Fibroblast of skin of back (primary cell): ENCODE measurements around the gene AK5.
A peak's percentile ranks its signal among the peaks of the same experiment; 100 is the strongest.

Experiments used
- DNase-seq: peaks from one replicate; pipeline ENCODE4 v3.0.0-alpha.2; 2013

AK5 gene

GRCh38 chr1:77446841-77447555 lies 165.2 kb downstream of the AK5 start:
- DNase-seq = no peak

DNA sequence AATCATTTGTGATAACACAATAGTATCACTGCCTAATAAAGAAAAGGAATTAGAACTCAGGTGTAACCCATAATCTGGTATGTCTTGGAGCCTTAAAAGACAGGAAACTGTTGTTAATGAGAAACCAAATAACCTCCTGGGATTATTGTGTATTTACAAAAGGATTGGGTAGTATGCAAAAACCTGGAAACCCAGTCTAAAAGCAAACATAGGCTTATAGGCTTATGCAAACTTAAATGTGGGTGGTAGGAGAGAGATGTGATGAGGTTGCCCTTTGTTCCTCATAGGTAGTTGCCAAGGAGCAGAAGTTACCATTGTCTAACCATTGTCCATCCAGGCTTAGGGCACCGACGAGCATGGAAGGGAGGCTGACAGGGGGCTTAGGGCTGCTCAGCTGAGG lies 165.8 kb downstream of the AK5 start:
- no peak for DNase-seq

- no peak for DNase-seq
These were observed 178.1 kb downstream of the AK5 start for GRCh38 chr1:77459881-77460280.

GRCh38 chr1:77461691-77462090 lies 179.9 kb downstream of the AK5 start:
- no peak for DNase-seq

DNA sequence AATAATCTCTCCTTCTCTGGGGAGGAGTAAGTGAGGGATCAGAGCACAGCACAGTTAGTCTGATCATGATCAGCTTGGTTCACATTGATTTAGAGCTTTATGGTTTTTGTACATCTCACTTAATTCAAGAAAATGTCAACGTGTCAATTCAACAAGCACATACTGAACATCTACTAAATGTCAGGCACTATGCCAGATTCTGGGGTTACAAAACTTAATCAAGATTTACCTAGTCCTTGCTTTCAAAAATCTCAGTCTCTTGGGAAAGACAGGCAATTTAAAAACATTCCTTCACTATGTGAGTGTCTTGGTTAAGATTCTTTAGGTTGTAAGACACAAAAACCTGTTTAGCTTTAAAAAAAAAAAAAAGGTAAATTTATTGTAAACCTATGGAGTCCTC lies 181.4 kb downstream of the AK5 start:
- no peak for DNase-seq

DNA sequence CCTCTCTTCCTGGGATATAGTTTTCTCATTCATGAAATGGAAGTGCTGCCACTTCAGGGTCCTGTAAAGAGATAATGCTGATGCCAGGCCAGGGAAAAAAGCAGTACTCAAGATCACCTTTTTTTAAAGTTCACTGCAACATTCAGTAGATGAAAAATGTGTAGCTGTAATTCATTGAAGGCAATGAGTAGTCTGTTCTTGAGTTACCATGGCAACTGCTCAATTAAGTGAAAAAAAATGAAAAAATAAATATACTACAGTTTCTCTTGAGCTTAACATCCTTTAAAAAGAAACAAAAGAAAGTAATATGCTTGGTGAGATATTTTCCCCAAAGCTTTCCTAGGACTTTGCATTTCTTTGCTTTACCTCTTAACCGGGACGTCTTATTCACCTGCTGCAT lies 183.3 kb downstream of the AK5 start:
- DNase-seq = no peak

DNA sequence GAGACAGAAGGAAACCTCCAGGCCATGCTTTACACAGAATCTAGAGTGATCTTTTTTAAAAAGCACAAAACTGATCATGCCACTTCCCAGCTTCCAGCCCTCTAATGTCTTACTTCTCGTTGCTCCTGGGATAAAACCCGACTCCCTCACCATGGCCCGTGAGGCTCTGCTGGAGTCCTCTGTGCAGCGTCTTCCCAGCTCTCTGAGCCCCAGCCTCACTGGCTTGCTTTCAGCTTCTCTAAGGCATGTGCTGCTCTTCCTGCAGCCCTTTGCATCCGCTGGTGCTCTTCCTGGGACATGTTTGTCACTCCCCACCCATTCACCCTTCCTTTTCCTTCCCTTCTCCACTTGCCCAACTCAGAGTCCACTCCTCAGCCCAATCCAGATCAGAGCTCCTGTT lies 184.1 kb downstream of the AK5 start:
- no peak for DNase-seq

DNA sequence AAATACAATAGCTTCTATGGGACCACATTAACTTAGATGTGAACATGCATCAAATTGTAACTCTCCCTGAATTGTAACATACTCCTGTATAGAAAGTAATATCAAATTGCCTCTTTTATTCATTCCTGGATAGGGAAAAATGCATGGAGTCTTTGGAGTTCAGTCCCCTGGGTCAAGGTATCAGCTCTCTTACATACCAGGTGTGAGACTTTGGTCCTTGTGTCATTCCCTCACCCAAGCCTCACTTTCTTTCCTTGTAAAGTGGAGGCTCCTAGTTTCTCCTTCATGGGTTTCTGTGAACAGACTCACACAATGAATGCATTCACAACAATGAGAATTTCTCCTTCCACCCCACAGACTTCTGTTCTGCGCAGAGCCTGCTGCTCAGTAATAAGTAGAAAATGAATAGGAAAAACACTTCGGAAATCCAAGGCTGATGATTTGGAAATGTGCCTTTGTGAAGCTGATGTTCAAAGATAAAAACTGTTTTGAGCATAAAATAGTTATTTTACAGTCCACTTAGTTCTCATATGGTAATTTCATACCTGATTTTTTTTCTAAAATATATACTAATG lies 185.3 kb downstream of the AK5 start:
- DNase-seq = no peak

DNA sequence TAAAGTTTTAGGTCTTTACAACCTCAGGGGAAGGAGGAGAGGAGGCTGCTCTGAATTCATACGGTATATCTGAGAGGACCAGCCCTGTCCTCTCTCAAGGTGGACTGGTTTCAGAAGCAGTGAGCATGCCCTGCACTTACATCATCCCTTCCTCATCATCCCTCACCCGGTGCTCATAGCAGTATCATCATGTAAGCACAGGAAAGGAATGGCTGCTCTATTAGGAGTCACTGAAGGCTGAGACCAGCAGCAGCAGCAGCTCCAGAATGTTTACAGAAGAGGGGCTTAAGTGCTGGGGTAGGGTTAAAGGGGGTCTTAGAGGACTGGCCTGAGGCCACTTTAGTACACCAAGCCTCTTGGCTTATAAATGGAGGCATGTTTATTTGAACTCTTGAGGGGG lies 185.9 kb downstream of the AK5 start:
- DNase-seq = no peak

DNA sequence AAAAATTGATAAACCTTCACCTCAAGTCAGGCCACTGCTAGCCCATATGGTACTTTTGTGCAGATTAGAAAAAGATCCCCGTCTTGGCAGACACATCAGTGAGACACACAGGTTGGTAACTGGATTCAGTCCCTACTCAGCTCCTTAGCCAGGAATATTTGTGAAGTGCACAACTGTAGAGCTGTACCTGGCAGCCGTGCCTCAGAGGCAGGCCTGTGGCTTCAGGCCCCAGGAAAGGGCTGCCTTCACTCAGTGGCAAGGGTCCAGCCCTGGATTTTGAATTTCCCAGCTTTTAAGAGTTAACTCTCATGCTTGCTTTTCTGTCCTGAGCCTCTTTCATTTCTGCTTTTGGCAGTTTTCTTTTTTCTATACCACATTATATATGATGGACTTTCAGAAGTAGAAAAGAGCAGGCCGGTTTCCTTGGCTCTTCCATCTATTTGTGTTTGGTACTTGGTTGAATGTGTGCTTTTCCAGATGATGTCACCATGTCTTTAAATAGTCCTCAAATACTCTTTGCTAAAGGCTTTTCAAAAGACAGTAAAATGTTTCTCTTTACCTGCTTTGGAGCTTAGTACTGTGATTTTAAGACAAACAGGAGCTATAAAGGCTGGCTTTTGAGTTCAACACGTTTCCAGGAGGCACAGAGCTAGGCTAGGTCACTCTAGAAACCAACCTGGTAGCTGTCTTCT lies 186.6 kb downstream of the AK5 start:
- DNase-seq = no peak

DNA sequence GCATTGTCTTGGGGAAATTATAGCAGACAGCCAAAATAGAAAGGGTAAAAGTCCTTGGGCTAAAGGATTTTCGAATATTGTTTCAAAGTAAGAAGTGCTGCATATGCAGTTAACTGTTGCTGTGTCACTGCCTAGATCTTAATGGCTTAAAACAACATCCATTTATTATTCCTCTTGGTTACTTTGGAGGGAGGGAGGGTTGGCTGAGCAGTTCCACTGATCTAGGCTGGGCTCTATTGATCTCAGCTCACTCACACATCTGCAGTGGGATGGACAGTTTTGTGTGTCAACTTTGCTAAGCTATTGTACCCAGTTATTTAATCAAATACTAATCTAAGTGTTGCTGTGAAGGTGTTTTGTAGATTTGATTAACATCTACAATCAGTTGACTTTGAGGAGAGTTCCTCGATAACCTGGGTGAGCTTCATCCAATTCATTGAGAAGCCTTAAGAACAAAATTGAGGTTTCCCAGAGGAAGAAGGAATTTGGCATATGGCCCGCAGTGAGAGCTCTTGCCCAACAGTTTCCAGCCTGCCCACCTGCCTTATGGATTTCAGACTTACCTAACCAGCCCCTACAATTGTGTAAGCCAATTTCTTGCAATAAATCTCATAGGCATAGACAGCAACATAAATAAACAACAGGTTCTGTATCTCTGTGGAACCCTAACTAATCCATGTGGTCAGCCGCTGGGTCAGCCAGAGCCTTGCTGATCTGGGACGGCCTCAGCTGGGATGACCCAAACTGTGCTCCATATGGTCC lies 187.3 kb downstream of the AK5 start:
- DNase-seq = no peak

DNA sequence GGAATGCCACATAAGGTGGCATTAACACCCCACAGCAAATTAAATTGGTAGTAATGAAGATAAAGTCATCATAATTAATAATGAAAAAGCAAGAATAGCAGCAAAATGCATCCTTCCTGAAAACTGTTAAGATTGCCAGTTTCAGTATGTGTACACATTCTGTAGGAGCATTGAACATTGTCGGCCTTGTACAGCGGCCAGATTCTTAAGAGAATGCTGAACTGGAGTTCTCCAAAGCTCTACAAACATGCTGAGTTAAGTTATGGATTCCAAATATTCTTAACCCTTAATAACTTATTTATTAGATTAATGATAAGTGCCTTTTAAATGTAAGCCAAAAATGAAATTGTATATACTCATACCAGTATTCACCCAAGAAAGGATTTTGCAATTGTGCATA lies 189.9 kb downstream of the AK5 start:
- DNase-seq = no peak

- DNase-seq = peak; percentile 91
These were observed 191.9 kb downstream of the AK5 start for GRCh38 chr1:77473690-77474089.

DNA sequence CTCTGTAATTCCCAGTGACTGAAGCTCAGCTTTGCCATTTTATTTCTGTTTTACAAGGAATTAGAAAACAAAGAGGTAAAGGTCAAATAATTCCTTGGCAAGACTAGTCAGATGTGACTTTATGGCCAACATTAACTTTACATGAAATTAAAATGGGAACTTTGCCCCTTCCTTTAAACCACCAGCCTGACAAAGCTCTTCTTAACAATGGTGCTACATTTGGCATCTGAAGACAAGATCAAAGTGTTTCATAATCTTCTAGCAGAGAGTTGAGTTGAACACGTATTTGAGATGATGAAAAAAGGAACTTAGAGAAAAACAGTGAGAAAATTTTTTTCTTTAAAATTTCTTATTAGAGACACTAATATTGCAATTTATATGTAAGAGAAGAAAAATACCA lies 193.8 kb downstream of the AK5 start:
- no peak for DNase-seq

- no peak for DNase-seq
These were observed 194.7 kb downstream of the AK5 start for GRCh38 chr1:77476475-77476874.

- DNase-seq = no peak
These were observed 202.5 kb downstream of the AK5 start for GRCh38 chr1:77484334-77484733.

DNA sequence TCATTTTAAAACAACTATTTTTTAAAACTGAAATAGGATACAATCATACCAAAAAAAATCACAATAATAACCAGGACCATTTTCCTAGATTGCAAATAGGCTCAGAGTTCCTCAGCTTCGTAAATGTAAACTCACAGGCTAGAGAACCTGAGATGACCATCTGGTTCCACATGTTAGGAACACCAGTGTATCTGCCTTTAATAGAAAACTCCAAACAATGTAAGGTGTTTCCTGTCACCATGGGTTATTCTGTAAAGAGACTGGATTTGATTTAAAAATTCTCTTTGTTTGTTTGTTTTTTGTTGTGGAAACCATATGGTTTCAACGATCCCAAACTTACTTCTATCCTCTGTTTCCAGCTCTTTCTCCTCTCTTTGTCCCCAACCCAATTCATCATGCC lies 203.1 kb downstream of the AK5 start:
- DNase-seq = no peak

- DNase-seq = no peak
These were observed 205.8 kb downstream of the AK5 start for GRCh38 chr1:77487631-77488030.

GRCh38 chr1:77489910-77490309 lies 208.1 kb downstream of the AK5 start:
- peak; percentile 46 for DNase-seq

GRCh38 chr1:77494026-77494425 lies 212.2 kb downstream of the AK5 start:
- DNase-seq = no peak

DNA sequence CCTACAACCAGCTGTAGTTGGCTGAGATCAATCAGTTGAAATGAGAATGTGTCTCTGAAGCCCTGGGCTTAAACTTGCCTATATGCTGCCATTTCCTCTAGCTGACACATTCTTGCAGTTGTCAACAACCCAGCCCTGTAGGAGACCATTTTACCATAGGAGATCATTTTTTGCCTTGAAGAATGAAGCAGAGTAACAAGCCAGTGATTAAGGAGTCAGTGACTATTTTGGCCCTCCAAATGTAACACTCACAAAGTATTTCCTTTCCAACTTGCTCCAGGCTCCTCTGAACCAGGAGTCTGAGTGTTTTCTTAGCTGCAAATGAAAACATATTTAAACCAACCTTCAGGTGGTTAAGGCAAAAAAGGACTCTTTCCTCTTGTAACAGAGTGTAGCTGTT lies 217.1 kb downstream of the AK5 start:
- peak; percentile 47 for DNase-seq

- no peak for DNase-seq
These were observed 217.6 kb downstream of the AK5 start for GRCh38 chr1:77499466-77499865.

DNA sequence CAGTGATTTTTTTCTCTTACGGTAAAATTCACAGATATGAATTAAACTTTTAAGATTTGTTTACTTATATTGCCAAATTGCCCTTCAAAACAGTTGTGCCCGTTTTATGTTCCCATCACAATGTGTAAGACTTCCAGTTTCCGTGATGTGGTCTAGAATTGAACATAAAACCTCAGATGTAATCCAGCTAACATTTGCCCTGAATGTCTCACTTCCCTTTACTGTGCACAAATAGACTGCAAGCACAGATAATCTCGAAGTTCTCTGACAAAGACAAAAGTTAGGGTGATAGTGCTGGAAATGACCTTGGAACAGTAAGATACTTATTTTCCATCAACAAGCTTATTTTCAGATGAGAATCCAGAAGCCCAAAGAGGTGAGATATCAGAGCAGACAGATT lies 223.2 kb downstream of the AK5 start:
- no peak for DNase-seq

- DNase-seq = no peak
These were observed 225.0 kb downstream of the AK5 start for GRCh38 chr1:77506771-77507170.
